ENCODE data around the gene FOCAD. TPM values are rescaled to one million over a fixed set of nuclear protein-coding genes. Genes with fewer than 3 reads are reported as not detected.

The FOCAD gene
- total RNA-seq, 6 experiments from 2014 or later: 6.4 to 18.3 (median 7.8) TPM

DNA sequence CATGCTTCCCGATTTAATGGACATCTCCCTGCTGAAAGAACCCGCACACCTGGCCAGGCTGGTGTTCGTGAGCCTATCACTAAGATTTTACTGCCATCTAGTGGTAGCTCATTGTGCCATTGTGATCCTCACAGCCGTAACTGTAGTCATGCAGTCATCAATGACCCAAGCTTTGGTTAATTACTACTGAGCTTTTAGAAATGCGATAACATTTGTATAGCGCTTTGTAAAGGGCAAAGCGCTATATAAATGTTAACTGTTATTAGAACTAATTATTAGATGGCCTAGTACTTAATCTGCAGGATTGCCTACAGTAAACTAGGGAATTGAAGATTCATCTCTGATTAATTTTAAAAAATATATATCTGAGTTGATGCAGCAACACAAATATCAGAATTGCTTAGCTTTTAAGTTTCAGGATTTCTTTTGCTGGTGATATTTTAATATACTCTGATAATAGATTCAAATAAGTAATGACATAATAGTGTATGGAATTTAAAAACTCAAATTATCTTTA lies 257.2 kb downstream of the FOCAD start:
- H3K4me3 ChIP-seq: no peak overlapping the region
- TF ChIP-seq POLR2A (IDR thresholded peaks at IDR 0.05): no peak
- TF ChIP-seq, protein P1, sequence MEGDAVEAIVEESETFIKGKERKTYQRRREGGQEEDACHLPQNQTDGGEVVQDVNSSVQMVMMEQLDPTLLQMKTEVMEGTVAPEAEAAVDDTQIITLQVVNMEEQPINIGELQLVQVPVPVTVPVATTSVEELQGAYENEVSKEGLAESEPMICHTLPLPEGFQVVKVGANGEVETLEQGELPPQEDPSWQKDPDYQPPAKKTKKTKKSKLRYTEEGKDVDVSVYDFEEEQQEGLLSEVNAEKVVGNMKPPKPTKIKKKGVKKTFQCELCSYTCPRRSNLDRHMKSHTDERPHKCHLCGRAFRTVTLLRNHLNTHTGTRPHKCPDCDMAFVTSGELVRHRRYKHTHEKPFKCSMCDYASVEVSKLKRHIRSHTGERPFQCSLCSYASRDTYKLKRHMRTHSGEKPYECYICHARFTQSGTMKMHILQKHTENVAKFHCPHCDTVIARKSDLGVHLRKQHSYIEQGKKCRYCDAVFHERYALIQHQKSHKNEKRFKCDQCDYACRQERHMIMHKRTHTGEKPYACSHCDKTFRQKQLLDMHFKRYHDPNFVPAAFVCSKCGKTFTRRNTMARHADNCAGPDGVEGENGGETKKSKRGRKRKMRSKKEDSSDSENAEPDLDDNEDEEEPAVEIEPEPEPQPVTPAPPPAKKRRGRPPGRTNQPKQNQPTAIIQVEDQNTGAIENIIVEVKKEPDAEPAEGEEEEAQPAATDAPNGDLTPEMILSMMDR (IDR thresholded peaks at IDR 0.05): peak; percentile 81 to 90 (median 88)
- H3K9me3 ChIP-seq: no peaks in the 10 kb centered on the region
- intact Hi-C loops (cut with DNase I): loop anchor here in 1 of 2 donors (5.0 to 10.0 kb wide), 3 partner anchors 316 to 1016 kb away; partner anchors contain the start of gene MLLT3
- H3K4me1 ChIP-seq: no peaks in the 10 kb centered on the region
- DNase-seq (peak in 2 of 3 donors; percentile 40 to 53), ATAC-seq (peak; percentile 99 to 100 (median 100))
- H3K27me3 ChIP-seq: no peaks in the 10 kb centered on the region
- no peaks in the 10 kb centered on the region for H3K36me3 ChIP-seq
- WGBS (ENCODE audit: insufficient coverage, low coverage, low lambda C conversion rate, missing lambda C conversion rate): 4% methylated on average over 7 of the region's 7 CpGs
- no peak overlapping the region for H3K27ac ChIP-seq

DNA sequence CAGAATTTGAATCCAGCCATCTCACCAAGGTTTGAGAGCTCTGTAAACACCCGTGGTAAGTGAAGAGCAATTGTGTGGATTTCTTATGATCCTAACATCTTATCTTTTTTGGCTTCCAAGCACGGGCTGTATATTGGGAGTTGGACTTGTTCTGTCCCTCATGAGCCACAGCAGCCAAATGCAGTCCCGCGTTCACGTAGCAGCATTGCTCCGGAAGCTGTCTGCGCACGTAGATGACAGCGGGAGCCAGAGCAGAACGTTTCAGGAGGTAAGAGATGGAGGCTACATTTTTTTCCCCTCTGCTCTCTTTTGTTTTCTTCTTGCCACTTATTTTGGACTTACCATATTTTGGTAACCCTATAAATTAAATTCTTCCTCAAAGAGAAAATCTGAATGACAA lies 260.4 kb downstream of the FOCAD start:
- H3K27ac ChIP-seq: no peak overlapping the region
- H3K9me3 ChIP-seq: no peaks in the 10 kb centered on the region
- TF ChIP-seq POLR2A (IDR thresholded peaks at IDR 0.05): no peak
- TF ChIP-seq, protein P1 (IDR thresholded peaks at IDR 0.05): no peak
- H3K4me3 ChIP-seq: no peak overlapping the region
- WGBS (ENCODE audit: insufficient coverage, low coverage, low lambda C conversion rate, missing lambda C conversion rate): 94% methylated on average over 8 of the region's 10 CpGs
- H3K36me3 ChIP-seq: no peaks in the 10 kb centered on the region
- intact Hi-C loops (cut with DNase I): loop anchor here in 1 of 2 donors (5.0 to 10.0 kb wide), 3 partner anchors 320 to 1020 kb away; partner anchors contain the start of gene MLLT3
- ATAC-seq: no peak
- DNase-seq: no peak
- no peaks in the 10 kb centered on the region for H3K27me3 ChIP-seq
- no peaks in the 10 kb centered on the region for H3K4me1 ChIP-seq

DNA sequence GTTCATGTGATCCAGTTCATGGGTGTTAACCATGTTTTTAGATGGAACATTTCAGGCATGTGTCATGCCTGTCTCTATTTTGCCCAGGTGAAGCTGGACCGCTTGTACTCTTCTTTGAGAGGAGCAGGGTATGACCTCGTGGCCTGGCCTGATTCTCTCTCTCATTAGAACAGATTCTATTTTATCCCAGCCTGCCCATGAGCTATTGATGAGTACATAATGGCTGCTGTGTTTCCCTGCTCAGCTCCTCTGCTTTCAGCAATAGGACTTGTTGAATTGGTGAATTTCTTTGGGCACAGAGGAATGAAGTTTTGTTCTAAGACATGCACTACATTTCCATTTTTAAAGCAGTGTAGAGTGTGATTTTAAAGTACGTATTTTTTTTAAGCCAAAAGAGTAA lies 261.2 kb downstream of the FOCAD start:
- Histone ChIP-seq H3K4me1 (no peaks in the 10 kb centered on the region), H3K27ac (no peak overlapping the region), H3K27me3 (no peaks in the 10 kb centered on the region), H3K9me3 (no peaks in the 10 kb centered on the region), H3K4me3 (no peak overlapping the region), H3K36me3 (no peaks in the 10 kb centered on the region)
- no peak for DNase-seq
- 90% methylated on average over 3 of the region's 3 CpGs for WGBS (ENCODE audit: insufficient coverage, low coverage, low lambda C conversion rate, missing lambda C conversion rate)
- intact Hi-C loops (cut with DNase I): loop anchor here in 1 of 2 donors (10.0 kb wide), 2 partner anchors 320 to 1020 kb away; partner anchors contain the start of gene MLLT3
- ATAC-seq: no peak
- TF ChIP-seq, protein P1 (IDR thresholded peaks at IDR 0.05): no peak
- no peak for TF ChIP-seq POLR2A (IDR thresholded peaks at IDR 0.05)

DNA sequence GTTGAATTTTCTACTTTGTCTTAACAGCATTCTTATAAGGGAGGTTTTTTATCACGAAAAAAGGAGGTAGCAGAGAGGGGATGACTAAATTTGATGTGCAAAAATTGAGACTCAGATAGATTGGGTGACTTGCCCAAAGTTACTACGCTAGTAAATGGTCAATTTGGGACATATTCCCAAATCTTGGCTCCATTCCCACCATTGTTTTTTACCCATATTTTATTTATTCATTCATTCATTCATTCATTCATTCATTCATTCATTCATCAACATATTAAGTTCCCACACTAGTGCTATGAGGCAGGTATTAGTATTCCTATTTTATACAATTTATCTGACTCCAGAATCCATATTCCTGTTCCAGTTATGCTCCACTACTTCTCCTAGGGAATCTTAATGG lies 261.8 kb downstream of the FOCAD start:
- Histone ChIP-seq H3K36me3 (no peaks in the 10 kb centered on the region), H3K27me3 (no peaks in the 10 kb centered on the region), H3K9me3 (no peaks in the 10 kb centered on the region), H3K27ac (no peak overlapping the region), H3K4me3 (no peak overlapping the region), H3K4me1 (no peaks in the 10 kb centered on the region)
- WGBS (ENCODE audit: insufficient coverage, low coverage, low lambda C conversion rate, missing lambda C conversion rate): 85% methylated on average over 2 of the region's 2 CpGs
- TF ChIP-seq, protein P1 (IDR thresholded peaks at IDR 0.05): no peak
- TF ChIP-seq POLR2A (IDR thresholded peaks at IDR 0.05): no peak
- DNase-seq (no peak), ATAC-seq (no peak)
- intact Hi-C loops (cut with DNase I): loop anchor here in 1 of 2 donors (10.0 kb wide), 2 partner anchors 321 to 1021 kb away; partner anchors contain the start of gene MLLT3
